Measurements from ENCODE around the gene CASP6.

GRCh38 chr4:109658871-109659410 is 44.3 kb downstream of the CASP6 start:
- no peak for TF ChIP-seq ZNF274 (IDR thresholded peaks at IDR 0.05; ENCODE audit: low read depth, low read length)
- TF ChIP-seq YY1 (IDR thresholded peaks at IDR 0.05; ENCODE audit: insufficient read depth, insufficient read length) = no peak
